ENCODE measurements around the gene AAMP.

AAMP gene

GRCh38 chr2:218221000-218221399 lies 48.9 kb downstream of the AAMP start:
- no peak for TF ChIP-seq CTCF (IDR thresholded peaks at IDR 0.05; ENCODE audit: control extremely low read depth, extremely low read depth, low read depth, missing control alignments)
- CTCF ChIA-PET = interaction anchor here (3.2 kb wide), 1 partner anchor 9 kb away, joined by 16 read pairs; no protein-coding TSS in a partner anchor
- DNase-seq (ENCODE audit: extremely low spot score) = no peak
- POLR2A ChIA-PET = no interaction called here

- POLR2A ChIA-PET = interaction anchor here (0.7 kb wide), 1 partner anchor 28 kb away, joined by 3 read pairs; no protein-coding TSS in a partner anchor
- no peak for TF ChIP-seq CTCF (IDR thresholded peaks at IDR 0.05; ENCODE audit: control extremely low read depth, extremely low read depth, low read depth, missing control alignments)
- DNase-seq (ENCODE audit: extremely low spot score) = no peak
- CTCF ChIA-PET = interaction anchor here (1.3 to 3.2 kb wide), 3 partner anchors 10 to 35 kb away, joined by 3 to 16 read pairs (median 6); no protein-coding TSS in a partner anchor
Observed at GRCh38 chr2:218219934-218220333, 50.0 kb downstream of the AAMP start.

GRCh38 chr2:218218268-218219185 lies 51.4 kb downstream of the AAMP start:
- CTCF ChIA-PET = interaction anchor here (1.1 to 2.0 kb wide), 4 partner anchors 10 to 89 kb away, joined by 3 to 6 read pairs (median 4); no protein-coding TSS in a partner anchor
- POLR2A ChIA-PET = interaction anchor here (1.0 to 1.2 kb wide), 2 partner anchors 12 to 29 kb away, joined by 3 to 4 read pairs; no protein-coding TSS in a partner anchor

GRCh38 chr2:218217360-218218267 lies 52.3 kb downstream of the AAMP start:
- no peak for TF ChIP-seq CTCF (IDR thresholded peaks at IDR 0.05; ENCODE audit: control extremely low read depth, extremely low read depth, low read depth, missing control alignments)
- POLR2A ChIA-PET = interaction anchor here (1.0 to 1.2 kb wide), 2 partner anchors 13 to 29 kb away, joined by 3 to 4 read pairs; no protein-coding TSS in a partner anchor
- CTCF ChIA-PET = interaction anchor here (0.7 to 2.0 kb wide), 4 partner anchors 10 to 331 kb away, joined by 3 to 6 read pairs (median 3); no protein-coding TSS in a partner anchor

More at GRCh38 chr2:218218268-218219185, 51.4 kb downstream of the AAMP start:
- DNase-seq (ENCODE audit: extremely low spot score) = peak; percentile 55
- TF ChIP-seq CTCF (IDR thresholded peaks at IDR 0.05; ENCODE audit: control extremely low read depth, extremely low read depth, low read depth, missing control alignments) = no peak

GRCh38 chr2:218216674-218217359 lies 53.1 kb downstream of the AAMP start, which contains the start of gene ARPC2:
TSS of gene ARPC2 (plus strand) at chr2:218217189. CDS start at chr2:218217471, 282 bp downstream.
- no peak for TF ChIP-seq CTCF (IDR thresholded peaks at IDR 0.05; ENCODE audit: control extremely low read depth, extremely low read depth, low read depth, missing control alignments)
- peak; percentile 95 for DNase-seq (ENCODE audit: extremely low spot score)
- ChIA-PET CTCF (interaction anchor here (0.7 to 1.8 kb wide), 4 partner anchors 14 to 330 kb away, joined by 3 to 8 read pairs (median 3); partner anchors contain the start of genes AAMP and PNKD), POLR2A (interaction anchor here (1.2 kb wide), 1 partner anchor 28 kb away, joined by 4 read pairs; no protein-coding TSS in a partner anchor)

More at GRCh38 chr2:218217360-218218267, 52.3 kb downstream of the AAMP start:
- peak; percentile 71 for DNase-seq (ENCODE audit: extremely low spot score)
